ENCODE data around the gene SCNM1. TPM values are rescaled to one million over a fixed set of nuclear protein-coding genes. Genes with fewer than 3 reads are reported as not detected.

The SCNM1 gene
- total and polyA plus RNA-seq, 9 of the 15 experiments (the other 6 are each of a cell fraction or from before 2014, with no cell fraction given): 17.2 to 204 (median 63.0) TPM

DNA sequence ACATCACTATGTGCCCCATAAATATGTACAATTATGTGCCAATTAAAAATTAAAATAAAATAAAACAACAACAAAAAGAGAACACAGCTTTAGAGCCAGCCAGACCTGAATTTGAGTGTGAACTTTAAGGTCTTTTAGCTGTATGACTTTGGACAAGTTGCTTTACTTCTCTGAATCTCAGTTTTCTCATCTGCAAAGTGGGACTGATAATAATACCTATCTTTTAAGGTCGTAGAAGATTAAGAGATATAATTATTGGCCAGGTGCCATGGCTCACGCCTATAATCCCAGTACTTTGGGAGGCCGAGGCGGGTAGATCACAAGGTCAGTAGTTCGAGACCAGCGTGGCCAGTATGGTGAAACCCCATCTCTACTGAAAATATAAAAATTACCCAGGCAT, 27.4 kb downstream of the SCNM1 start:
- 28% methylated on average over 6 of the region's 6 CpGs for WGBS (ENCODE audit: insufficient coverage, low coverage, missing lambda C conversion rate)
- no TSS peak for BruUV-seq (replicated peaks)
- Histone ChIP-seq H3K27me3 (ENCODE audit: control insufficient read depth in 2 of 2, insufficient read depth in 2 of 2, low read length in 2 of 2) (no peaks in the 10 kb centered on the region), H4K20me1 (replicated peaks; ENCODE audit: control insufficient read depth, insufficient read depth, low read length) (no peaks in the 10 kb centered on the region), H3K27ac (ENCODE audit: extremely low read depth, low read depth, low read length) (no peak overlapping the region), H3K4me2 (ENCODE audit: insufficient read depth, low read length) (no peak overlapping the region), H2AFZ (ENCODE audit: low read depth, low read length) (no peak overlapping the region), H3K4me1 (replicated peaks in 1 of 2; ENCODE audit: control insufficient read depth in 2 of 2, insufficient read depth in 2 of 2, low read length in 2 of 2) (peaks cover 15% of the 10 kb centered on the region in 2 experiments; a peak in 4 of 5 replicates), H3K36me3 (ENCODE audit: control insufficient read depth, insufficient read depth, low read length) (no peaks in the 10 kb centered on the region), H3K4me3 (no peak overlapping the region), H3K9me1 (ENCODE audit: control insufficient read depth, insufficient read depth, low read length) (no peaks in the 10 kb centered on the region), H3K79me2 (ENCODE audit: control insufficient read depth, insufficient read depth, low read length) (peaks cover 17% of the 10 kb centered on the region), H3K9me3 (replicated peaks; ENCODE audit: control insufficient read depth, insufficient read depth, low read depth, low read length) (no peaks in the 10 kb centered on the region), H3K9ac (ENCODE audit: insufficient read depth in 1 of 2, low read depth in 2 of 2, low read length in 2 of 2) (no peak overlapping the region)
- POLR2A ChIA-PET: interaction anchor here (0.6 kb wide), 1 partner anchor 311 kb away, joined by 3 read pairs; no protein-coding TSS in a partner anchor
- CTCF ChIA-PET (ENCODE audit: low intra/inter-chr PET ratio): no interaction called here
- intact Hi-C loops (cut with micrococcal nuclease): loop anchor here (5.0 to 10.0 kb wide), 2 partner anchors 191 to 544 kb away; no protein-coding TSS in a partner anchor
- in situ Hi-C loops (cut with MboI): no loop called here
- ATAC-seq (no peak), DNase-seq (ENCODE audit: extremely low read depth in 1 of 4, low spot score in 3 of 4) (no peak), FAIRE-seq (no peak)
- TF ChIP-seq KDM1A (IDR thresholded peaks at IDR 0.05) (peak; percentile 50 to 69; a peak in 3 of 4 replicates), ADNP (tag; IDR thresholded peaks at IDR 0.05) (peak; percentile 86), RCOR1 (IDR thresholded peaks at IDR 0.05; ENCODE audit: borderline replicate concordance in 1 of 2, low read depth in 2 of 2, low read length in 2 of 2) (0 out of 4 replicates have a peak, but pooled peaks of 1 of the 2 experiments have one; percentile 11), BCOR (IDR thresholded peaks at IDR 0.05) (peak; percentile 88), RBM25 (IDR thresholded peaks at IDR 0.05; ENCODE audit: low read depth, low read length, severe bottlenecking) (peak; percentile 94), ZNF592 (IDR thresholded peaks at IDR 0.05) (no peak), EWSR1 (IDR thresholded peaks at IDR 0.05; ENCODE audit: borderline replicate concordance, low read depth, partially characterized antibody) (no peak), SP2 (IDR thresholded peaks at IDR 0.05; ENCODE audit: extremely low read depth, low read depth, low read length, poor library complexity, severe bottlenecking) (no peak), NFIC (IDR thresholded peaks at IDR 0.05) (peak; percentile 78), CBX3 (IDR thresholded peaks at IDR 0.05; ENCODE audit: borderline replicate concordance in 1 of 2, low read length in 2 of 2) (0 out of 3 replicates have a peak, but pooled peaks of 1 of the 2 experiments have one; percentile 14)
- TF ChIP-seq, protein P1, sequence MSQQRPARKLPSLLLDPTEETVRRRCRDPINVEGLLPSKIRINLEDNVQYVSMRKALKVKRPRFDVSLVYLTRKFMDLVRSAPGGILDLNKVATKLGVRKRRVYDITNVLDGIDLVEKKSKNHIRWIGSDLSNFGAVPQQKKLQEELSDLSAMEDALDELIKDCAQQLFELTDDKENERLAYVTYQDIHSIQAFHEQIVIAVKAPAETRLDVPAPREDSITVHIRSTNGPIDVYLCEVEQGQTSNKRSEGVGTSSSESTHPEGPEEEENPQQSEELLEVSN (IDR thresholded peaks at IDR 0.05; ENCODE audit: borderline replicate concordance in 1 of 2, extremely low read depth in 1 of 2, insufficient read depth in 1 of 2, insufficient read length in 1 of 2, low read depth in 1 of 2, low read length in 1 of 2, poor library complexity in 1 of 2, severe bottlenecking in 1 of 2): no peak
